ENCODE results near the gene NRF1. TPM values are rescaled to one million over a fixed set of nuclear protein-coding genes. Genes with fewer than 3 reads are reported as not detected.

The NRF1 gene
- total and polyA plus RNA-seq, 2 of the 13 experiments (the other 11 are each of a cell fraction or from before 2014, with no cell fraction given): 9.3 to 10.1 TPM

DNA sequence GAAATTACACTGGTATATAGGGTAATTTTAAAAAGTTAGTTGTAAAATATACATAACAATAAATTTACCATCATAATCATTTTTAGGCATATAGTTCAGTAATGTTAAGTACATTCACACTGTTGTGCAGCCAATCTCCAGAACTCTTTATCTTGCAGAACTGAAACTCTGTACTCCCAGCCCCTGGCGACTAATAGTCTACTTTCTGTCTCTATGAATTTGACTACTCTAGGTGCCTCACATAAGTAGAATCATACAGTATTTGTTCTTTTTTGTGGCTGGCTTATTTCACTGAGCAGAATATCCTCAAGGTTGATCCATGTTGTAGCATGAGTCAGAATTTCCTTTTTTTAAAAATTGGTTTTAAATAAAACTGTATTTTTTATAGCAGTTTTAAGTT is 41.4 kb downstream of the NRF1 start:
- no peak overlapping the region for H3K4me3 ChIP-seq (replicated peaks in 1 of 3; ENCODE audit: insufficient read depth in 1 of 3, low read depth in 2 of 3, low read length in 3 of 3)
- no TSS peak for BruUV-seq (replicated peaks)
- DNase-seq (ENCODE audit: low spot score) (no peak), ATAC-seq (no peak), FAIRE-seq (no peak)
- H2AFZ ChIP-seq (ENCODE audit: low read length): no peak overlapping the region
- no peaks in the 10 kb centered on the region for H3K27me3 ChIP-seq (ENCODE audit: control insufficient read depth in 1 of 2, insufficient read depth in 2 of 2, low read length in 2 of 2)
- H3K9ac ChIP-seq (ENCODE audit: insufficient read depth, low read depth, low read length): no peak overlapping the region
- H3K36me3 ChIP-seq (replicated peaks in 1 of 2; ENCODE audit: control insufficient read depth in 1 of 2, insufficient read depth in 2 of 2, low read length in 2 of 2): peaks cover 4 to 10% of the 10 kb centered on the region in 2 experiments; a peak in 3 of 5 replicates
- no peak overlapping the region for H3K27ac ChIP-seq (ENCODE audit: extremely low read length, insufficient read depth, low read length)
- H3K79me2 ChIP-seq (ENCODE audit: insufficient read depth, low read length): peaks cover 2% of the 10 kb centered on the region
- 100% methylated on average over 1 of the region's 1 CpG for WGBS (ENCODE audit: low lambda C conversion rate)
- no peaks in the 10 kb centered on the region for H3K9me3 ChIP-seq (ENCODE audit: low read length)
- no peaks in the 10 kb centered on the region for H4K20me1 ChIP-seq (ENCODE audit: insufficient read depth, low read length)
- in situ Hi-C loops (cut with HindIII; ENCODE audit: extremely low pct_ligation_motif_present, low pct_unique_long_range_greater_than_20kb) (no loop called here), intact Hi-C loops (cut with micrococcal nuclease; ENCODE audit: unreplicated experiment) (no loop called here)
- H3K4me2 ChIP-seq (ENCODE audit: low read depth, low read length): no peak overlapping the region
- H3K4me1 ChIP-seq (ENCODE audit: insufficient read depth, low read length): no peaks in the 10 kb centered on the region
- TF ChIP-seq KAT2B (IDR thresholded peaks at IDR 0.05; ENCODE audit: borderline replicate concordance, low read depth, low read length): no peak
- TF ChIP-seq ZNF850 (CRISPR knock-in tag; conservative IDR thresholded peaks at IDR 0.05): no peak
- no peak for TF ChIP-seq ZNF367 (CRISPR knock-in tag; IDR thresholded peaks at IDR 0.05; ENCODE audit: borderline replicate concordance)
- no peak for TF ChIP-seq ZNF616 (CRISPR knock-in tag; IDR thresholded peaks at IDR 0.05; ENCODE audit: low read depth)
- TF ChIP-seq RFX3 (CRISPR knock-in tag; IDR thresholded peaks at IDR 0.05): no peak
- TF ChIP-seq, protein P1, sequence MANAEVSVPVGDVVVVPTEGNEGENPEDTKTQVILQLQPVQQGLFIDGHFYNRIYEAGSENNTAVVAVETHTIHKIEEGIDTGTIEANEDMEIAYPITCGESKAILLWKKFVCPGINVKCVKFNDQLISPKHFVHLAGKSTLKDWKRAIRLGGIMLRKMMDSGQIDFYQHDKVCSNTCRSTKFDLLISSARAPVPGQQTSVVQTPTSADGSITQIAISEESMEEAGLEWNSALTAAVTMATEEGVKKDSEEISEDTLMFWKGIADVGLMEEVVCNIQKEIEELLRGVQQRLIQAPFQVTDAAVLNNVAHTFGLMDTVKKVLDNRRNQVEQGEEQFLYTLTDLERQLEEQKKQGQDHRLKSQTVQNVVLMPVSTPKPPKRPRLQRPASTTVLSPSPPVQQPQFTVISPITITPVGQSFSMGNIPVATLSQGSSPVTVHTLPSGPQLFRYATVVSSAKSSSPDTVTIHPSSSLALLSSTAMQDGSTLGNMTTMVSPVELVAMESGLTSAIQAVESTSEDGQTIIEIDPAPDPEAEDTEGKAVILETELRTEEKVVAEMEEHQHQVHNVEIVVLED (CRISPR knock-in tag; IDR thresholded peaks at IDR 0.05; ENCODE audit: borderline replicate concordance): no peak
- no peak for TF ChIP-seq TOE1 (CRISPR knock-in tag; IDR thresholded peaks at IDR 0.05)
- TF ChIP-seq ARID2 (CRISPR knock-in tag; IDR thresholded peaks at IDR 0.05; ENCODE audit: borderline replicate concordance): no peak
- TF ChIP-seq ZNF256 (CRISPR knock-in tag; conservative IDR thresholded peaks at IDR 0.05): no peak
- POLR2A ChIA-PET: no interaction called here
- CTCF ChIA-PET (ENCODE audit: low intra/inter-chr PET ratio, low total read pairs): no interaction called here
